ENCODE results near the gene STAP2.
"Not testable (repeated sequence)": the region's sequence is repeated elsewhere in the genome, so short reads cannot be mapped to it uniquely, and the experiment has no call there.

- TF ChIP-seq CTCF, POLR2A (IDR thresholded peaks at IDR 0.05): not testable (repeated sequence)
Observed at GRCh38 chr19:4328991-4329681, 9.5 kb downstream of the STAP2 start.
